Measurements from ENCODE around the gene RDX.

GRCh38 chr11:110242746-110243145 is 53.7 kb downstream of the RDX start:
- TF ChIP-seq, protein P1, sequence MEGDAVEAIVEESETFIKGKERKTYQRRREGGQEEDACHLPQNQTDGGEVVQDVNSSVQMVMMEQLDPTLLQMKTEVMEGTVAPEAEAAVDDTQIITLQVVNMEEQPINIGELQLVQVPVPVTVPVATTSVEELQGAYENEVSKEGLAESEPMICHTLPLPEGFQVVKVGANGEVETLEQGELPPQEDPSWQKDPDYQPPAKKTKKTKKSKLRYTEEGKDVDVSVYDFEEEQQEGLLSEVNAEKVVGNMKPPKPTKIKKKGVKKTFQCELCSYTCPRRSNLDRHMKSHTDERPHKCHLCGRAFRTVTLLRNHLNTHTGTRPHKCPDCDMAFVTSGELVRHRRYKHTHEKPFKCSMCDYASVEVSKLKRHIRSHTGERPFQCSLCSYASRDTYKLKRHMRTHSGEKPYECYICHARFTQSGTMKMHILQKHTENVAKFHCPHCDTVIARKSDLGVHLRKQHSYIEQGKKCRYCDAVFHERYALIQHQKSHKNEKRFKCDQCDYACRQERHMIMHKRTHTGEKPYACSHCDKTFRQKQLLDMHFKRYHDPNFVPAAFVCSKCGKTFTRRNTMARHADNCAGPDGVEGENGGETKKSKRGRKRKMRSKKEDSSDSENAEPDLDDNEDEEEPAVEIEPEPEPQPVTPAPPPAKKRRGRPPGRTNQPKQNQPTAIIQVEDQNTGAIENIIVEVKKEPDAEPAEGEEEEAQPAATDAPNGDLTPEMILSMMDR (IDR thresholded peaks at IDR 0.05; ENCODE audit: low read depth, low read length, poor library complexity, severe bottlenecking): no peak
- TF ChIP-seq EZH2phosphoT487 (IDR thresholded peaks at IDR 0.05; ENCODE audit: borderline replicate concordance, low read length): no peak

All from DOHH2 (cell line).